Vagina (tissue), 2 donors: ENCODE results near the gene EIF1. TPM values are rescaled to one million over a fixed set of nuclear protein-coding genes. Genes with fewer than 3 reads are reported as not detected.
"Not testable (repeated sequence)": the region's sequence is repeated elsewhere in the genome, so short reads cannot be mapped to it uniquely, and the experiment has no call there.

ENCODE experiments used
- DNase-seq, 2 donors: peaks; one replicate each; pipeline ENCODE4 v3.0.0-alpha.2; 2017; ENCODE audit errors: extremely low spot score in 2 of 2
- H3K27ac ChIP-seq: fragments of 200-600 bp; sonication (generic); one replicate; pipeline ENCODE4 v1.5.1; 2019
- H3K27me3 ChIP-seq: fragments of 200-600 bp; sonication (generic); one replicate; pipeline ENCODE4 v1.5.1; 2019
- H3K36me3 ChIP-seq, 2 donors: fragments of 200-600 bp; sonication (generic); one replicate each; pipeline ENCODE4 v1.5.1; 2017 to 2019
- H3K4me1 ChIP-seq: fragments of 200-600 bp; sonication (generic); one replicate; pipeline ENCODE4 v1.5.1; 2019
- H3K4me3 ChIP-seq, 2 donors: fragments of 200-600 bp; sonication (generic); 1 replicate in 1 of 2; 2 replicates in 1 of 2; pipeline ENCODE4 v1.5.1; 2016 to 2019
- H3K9me3 ChIP-seq: fragments of 200-600 bp; sonication (generic); one replicate; pipeline ENCODE4 v1.5.1; 2019
- CTCF ChIP-seq, 3 experiments: fragments of 450-650 bp in 2 of 3; fragments of 200-600 bp in 1 of 3; sonication (generic) in 1 of 3; IDR thresholded peaks; one replicate each; pipeline ENCODE4 v1.5.1; 2017 to 2019; ENCODE audit warnings: antibody characterized with exemption in 3 of 3, mild to moderate bottlenecking in 2 of 3, moderate library complexity in 2 of 3
- POLR2A ChIP-seq, 2 donors: fragments of 450-650 bp; IDR thresholded peaks; one replicate each; pipeline ENCODE4 v1.6.1; 2017; ENCODE audit warnings: antibody characterized with exemption in 2 of 2, mild to moderate bottlenecking in 2 of 2, moderate library complexity in 2 of 2
- POLR2AphosphoS5 ChIP-seq, 2 donors: sonication (generic); formaldehyde crosslinking; IDR thresholded peaks; one replicate each; pipeline ENCODE4 v1.9.0; 2017; ENCODE audit warnings: antibody characterized with exemption in 2 of 2, mild to moderate bottlenecking in 2 of 2, low read depth in 1 of 2; ENCODE audit not compliant: insufficient read depth in 1 of 2
- intact Hi-C: fragments of 100-400 bp; cut with DNase I; formaldehyde crosslinking; loops from one replicate; pipeline ENCODE4 v1.15.1; 2023
- total RNA-seq: library from RNA; depleted of rRNA; stranded (reverse); fragments of >200 nt; gene quantifications from one replicate; pipeline ENCODE4 v1.2.3, GENCODE V29; 2016

Gene EIF1
- total RNA-seq, 1 donor from 2014 or later: 204 TPM

- intact Hi-C loops: no loop called here
- Histone ChIP-seq H3K9me3 (no peaks in the 10 kb centered on the region), H3K27me3 (no peaks in the 10 kb centered on the region), H3K36me3 (no peaks in the 10 kb centered on the region), H3K4me3 (no peak overlapping the region), H3K27ac (no peak overlapping the region), H3K4me1 (peaks cover under 1% of the 10 kb centered on the region)
- no peak for DNase-seq
- TF ChIP-seq POLR2A (IDR thresholded peaks at IDR 0.05) (no peak), POLR2AphosphoS5 (IDR thresholded peaks at IDR 0.05; ENCODE audit: insufficient read depth in 1 of 2, low read depth in 1 of 2) (no peak), CTCF (IDR thresholded peaks at IDR 0.05) (no peak)
Measured at GRCh38 chr17:41681776-41682175, 6.9 kb upstream of the EIF1 start.

- TF ChIP-seq POLR2A (IDR thresholded peaks at IDR 0.05): no peak
- DNase-seq: no peak
- Histone ChIP-seq H3K4me1 (peaks cover 2% of the 10 kb centered on the region), H3K9me3 (no peaks in the 10 kb centered on the region), H3K36me3 (no peaks in the 10 kb centered on the region), H3K27ac (no peak overlapping the region), H3K4me3 (no peak overlapping the region), H3K27me3 (no peaks in the 10 kb centered on the region)
- intact Hi-C loops: no loop called here
Measured at GRCh38 chr17:41682631-41683030, 6.1 kb upstream of the EIF1 start.

GRCh38 chr17:41683441-41684007 is 5.2 kb upstream of the EIF1 start:
- Histone ChIP-seq H3K27me3 (no peaks in the 10 kb centered on the region), H3K4me3 (no peak overlapping the region), H3K36me3 (no peaks in the 10 kb centered on the region), H3K4me1 (peaks cover 8% of the 10 kb centered on the region), H3K27ac (no peak overlapping the region), H3K9me3 (no peaks in the 10 kb centered on the region)
- intact Hi-C loops: no loop called here
- no peak for TF ChIP-seq POLR2AphosphoS5 (IDR thresholded peaks at IDR 0.05; ENCODE audit: insufficient read depth in 1 of 2, low read depth in 1 of 2)
- TF ChIP-seq POLR2A (IDR thresholded peaks at IDR 0.05): no peak
- TF ChIP-seq CTCF (IDR thresholded peaks at IDR 0.05): no peak
- DNase-seq: no peak

DNA sequence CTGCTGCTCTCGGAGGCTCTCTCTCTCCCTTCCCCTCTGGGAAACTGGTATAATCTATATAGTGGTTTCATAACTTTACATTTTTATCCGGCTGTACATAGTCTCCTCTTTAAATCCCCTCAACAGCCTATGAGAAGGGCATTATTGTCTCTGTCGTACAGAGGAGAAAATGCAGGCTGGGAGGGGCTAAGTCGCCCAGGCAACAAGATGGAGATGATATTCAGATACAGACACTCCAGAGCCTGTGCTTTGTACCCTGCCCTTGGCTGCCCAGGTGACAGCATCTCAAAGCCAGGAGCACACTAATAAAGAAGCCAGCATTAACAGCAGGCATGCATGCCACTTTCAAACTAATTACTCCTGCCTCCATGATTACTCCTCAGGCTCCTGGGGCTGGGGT is 4.7 kb upstream of the EIF1 start:
- peaks cover 8% of the 10 kb centered on the region for H3K4me1 ChIP-seq
- intact Hi-C loops: no loop called here
- H3K4me3 ChIP-seq: no peak overlapping the region
- no peak for DNase-seq
- no peaks in the 10 kb centered on the region for H3K9me3 ChIP-seq
- no peaks in the 10 kb centered on the region for H3K27me3 ChIP-seq
- no peak overlapping the region for H3K27ac ChIP-seq
- no peaks in the 10 kb centered on the region for H3K36me3 ChIP-seq
- TF ChIP-seq POLR2AphosphoS5 (IDR thresholded peaks at IDR 0.05; ENCODE audit: insufficient read depth in 1 of 2, low read depth in 1 of 2): no peak
- TF ChIP-seq CTCF (IDR thresholded peaks at IDR 0.05): no peak
- TF ChIP-seq POLR2A (IDR thresholded peaks at IDR 0.05): no peak

DNA sequence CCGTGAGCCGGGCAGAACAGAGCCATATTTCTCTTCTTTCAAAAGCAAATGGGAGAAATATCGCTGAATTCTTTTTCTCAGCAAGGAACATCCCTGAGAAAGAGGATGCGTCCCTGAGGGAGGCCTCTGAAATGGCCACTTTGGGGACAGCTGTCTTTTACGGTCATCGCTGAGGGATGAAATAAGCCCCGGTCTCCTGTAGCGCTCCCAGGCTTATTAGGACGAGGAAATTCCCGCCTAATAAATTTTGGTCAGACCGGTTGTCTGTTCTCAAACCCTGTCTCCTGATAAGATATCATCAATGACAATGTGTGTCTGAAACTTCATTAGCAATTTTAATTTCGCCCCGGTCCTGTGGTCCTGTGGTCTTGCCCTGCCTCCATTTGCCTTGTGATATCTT is 2.9 kb upstream of the EIF1 start:
- peaks cover 19% of the 10 kb centered on the region for H3K4me1 ChIP-seq
- H3K9me3 ChIP-seq, H3K4me3 ChIP-seq, H3K27ac ChIP-seq, intact Hi-C loops, DNase-seq, H3K27me3 ChIP-seq: not testable (repeated sequence)
- peaks cover 0 to 14% of the 10 kb centered on the region in 2 donors for H3K36me3 ChIP-seq

DNA sequence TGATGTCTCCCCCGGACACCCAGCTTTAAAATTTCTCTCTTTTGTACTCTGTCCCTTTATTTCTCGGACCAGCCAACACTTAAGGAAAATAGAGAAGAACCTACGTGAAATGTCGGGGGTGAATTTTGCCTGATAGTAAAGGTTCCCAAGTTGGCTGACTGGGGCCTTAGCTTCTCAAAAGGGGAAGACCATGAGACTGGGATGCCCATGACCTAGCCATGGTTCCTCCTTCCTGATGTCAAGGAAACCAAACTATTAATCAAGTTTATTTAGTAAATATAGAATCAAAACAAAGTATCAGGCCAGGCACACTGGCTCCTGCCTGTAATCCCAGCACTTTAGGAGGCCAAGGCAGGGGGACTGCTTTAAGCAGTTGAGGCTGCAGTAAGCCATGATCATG is 2.4 kb upstream of the EIF1 start:
- no peak for DNase-seq
- intact Hi-C loops: no loop called here
- H3K4me1 ChIP-seq: peaks cover 24% of the 10 kb centered on the region
- H3K27me3 ChIP-seq: no peaks in the 10 kb centered on the region
- H3K36me3 ChIP-seq: peaks cover 5 to 19% of the 10 kb centered on the region in 2 donors
- no peak overlapping the region for H3K27ac ChIP-seq
- TF ChIP-seq CTCF (IDR thresholded peaks at IDR 0.05) (no peak), POLR2AphosphoS5 (IDR thresholded peaks at IDR 0.05; ENCODE audit: insufficient read depth in 1 of 2, low read depth in 1 of 2) (no peak), POLR2A (IDR thresholded peaks at IDR 0.05) (no peak)
- H3K9me3 ChIP-seq: no peaks in the 10 kb centered on the region
- no peak overlapping the region for H3K4me3 ChIP-seq
